ENCODE results near the gene ARL13B.

DNA sequence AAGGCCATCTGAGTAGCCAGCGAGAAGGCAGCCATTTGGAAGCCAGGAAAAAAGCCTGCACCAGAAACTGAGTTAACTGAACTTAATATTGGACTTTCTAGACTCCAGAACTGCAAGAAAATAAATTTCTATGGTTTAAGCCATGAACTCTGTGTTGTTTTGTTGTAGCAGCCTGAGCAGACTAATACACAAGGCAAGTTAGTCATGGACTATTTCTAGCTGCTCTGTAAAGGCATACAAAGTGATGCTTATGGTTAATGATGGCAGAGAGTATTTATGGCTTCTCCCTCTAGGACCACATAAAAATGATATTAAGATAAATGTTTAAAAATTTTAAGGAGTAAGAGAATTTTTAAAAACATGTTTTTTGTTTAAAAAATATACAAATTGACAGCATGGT, 43.4 kb upstream of the ARL13B start:
- TF ChIP-seq, protein P1, sequence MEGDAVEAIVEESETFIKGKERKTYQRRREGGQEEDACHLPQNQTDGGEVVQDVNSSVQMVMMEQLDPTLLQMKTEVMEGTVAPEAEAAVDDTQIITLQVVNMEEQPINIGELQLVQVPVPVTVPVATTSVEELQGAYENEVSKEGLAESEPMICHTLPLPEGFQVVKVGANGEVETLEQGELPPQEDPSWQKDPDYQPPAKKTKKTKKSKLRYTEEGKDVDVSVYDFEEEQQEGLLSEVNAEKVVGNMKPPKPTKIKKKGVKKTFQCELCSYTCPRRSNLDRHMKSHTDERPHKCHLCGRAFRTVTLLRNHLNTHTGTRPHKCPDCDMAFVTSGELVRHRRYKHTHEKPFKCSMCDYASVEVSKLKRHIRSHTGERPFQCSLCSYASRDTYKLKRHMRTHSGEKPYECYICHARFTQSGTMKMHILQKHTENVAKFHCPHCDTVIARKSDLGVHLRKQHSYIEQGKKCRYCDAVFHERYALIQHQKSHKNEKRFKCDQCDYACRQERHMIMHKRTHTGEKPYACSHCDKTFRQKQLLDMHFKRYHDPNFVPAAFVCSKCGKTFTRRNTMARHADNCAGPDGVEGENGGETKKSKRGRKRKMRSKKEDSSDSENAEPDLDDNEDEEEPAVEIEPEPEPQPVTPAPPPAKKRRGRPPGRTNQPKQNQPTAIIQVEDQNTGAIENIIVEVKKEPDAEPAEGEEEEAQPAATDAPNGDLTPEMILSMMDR (IDR thresholded peaks at IDR 0.05) = no peak
- TF ChIP-seq POLR2A (IDR thresholded peaks at IDR 0.05) = no peak

Data from uterus (tissue), 2 donors.